Stimulated activated CD8-positive, alpha-beta memory T cell treated with anti-CD3 and anti-CD28 coated beads, Interleukin-15, amount 100 ng/mL, for 4 hours (primary cell): Measurements from ENCODE around the gene PIP5K1B.
"Not testable (repeated sequence)": the region's sequence is repeated elsewhere in the genome, so short reads cannot be mapped to it uniquely, and the experiment has no call there.

Source experiments
- DNase-seq, 2 donors: peaks; one replicate each; pipeline ENCODE4 v3.0.0-alpha.2; 2020; ENCODE audit warnings: low read depth in 2 of 2

PIP5K1B gene, protein sequence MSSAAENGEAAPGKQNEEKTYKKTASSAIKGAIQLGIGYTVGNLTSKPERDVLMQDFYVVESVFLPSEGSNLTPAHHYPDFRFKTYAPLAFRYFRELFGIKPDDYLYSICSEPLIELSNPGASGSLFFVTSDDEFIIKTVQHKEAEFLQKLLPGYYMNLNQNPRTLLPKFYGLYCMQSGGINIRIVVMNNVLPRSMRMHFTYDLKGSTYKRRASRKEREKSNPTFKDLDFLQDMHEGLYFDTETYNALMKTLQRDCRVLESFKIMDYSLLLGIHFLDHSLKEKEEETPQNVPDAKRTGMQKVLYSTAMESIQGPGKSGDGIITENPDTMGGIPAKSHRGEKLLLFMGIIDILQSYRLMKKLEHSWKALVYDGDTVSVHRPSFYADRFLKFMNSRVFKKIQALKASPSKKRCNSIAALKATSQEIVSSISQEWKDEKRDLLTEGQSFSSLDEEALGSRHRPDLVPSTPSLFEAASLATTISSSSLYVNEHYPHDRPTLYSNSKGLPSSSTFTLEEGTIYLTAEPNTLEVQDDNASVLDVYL

GRCh38 chr9:68704814-68705530 lies at the start of gene PIP5K1B:
TSS of gene PIP5K1B (plus strand) at chr9:68705240. CDS start at chr9:68822615, 117,375 bp downstream.
- DNase-seq, result peak in 1 of 2 donors; percentile 2

DNA sequence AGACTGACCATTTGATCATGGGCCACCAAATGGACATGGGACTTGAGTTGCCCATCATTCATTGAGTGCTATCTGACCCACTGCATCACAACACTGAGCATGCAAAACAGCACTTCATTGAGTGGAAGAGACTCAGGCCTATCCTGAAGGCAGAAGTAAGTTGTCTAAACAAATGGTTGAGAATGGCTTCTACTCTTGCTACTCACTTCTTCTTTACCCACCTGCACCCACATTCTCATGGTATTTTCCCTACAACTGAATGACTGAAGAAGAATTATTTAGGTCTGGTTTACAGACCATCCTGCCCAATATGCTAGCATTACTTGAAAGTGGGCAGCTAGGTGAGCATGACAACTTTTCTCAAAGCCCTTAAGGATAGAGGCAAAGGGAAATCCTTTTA lies 41.0 kb upstream of the PIP5K1B start:
- no peak for DNase-seq

DNA sequence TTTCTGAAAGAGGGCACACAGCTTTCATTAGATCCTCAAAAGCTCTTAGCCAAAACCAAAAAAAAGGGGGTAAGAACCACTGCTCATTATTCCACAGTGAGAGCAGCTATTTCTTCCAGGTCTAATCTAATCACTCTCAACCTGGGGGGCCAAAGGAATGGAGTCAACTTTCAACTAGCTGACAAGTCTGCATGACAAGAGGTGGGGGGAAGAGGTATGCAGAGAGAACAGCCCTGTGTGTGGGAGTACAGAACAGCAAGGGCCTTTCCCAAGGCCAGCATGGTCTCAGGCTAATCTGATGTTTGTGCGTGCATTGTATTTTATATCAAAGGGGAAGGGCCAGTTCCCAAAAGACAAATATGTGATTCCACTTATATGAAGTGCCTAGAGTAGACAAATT lies 36.9 kb upstream of the PIP5K1B start:
- DNase-seq, result no peak

GRCh38 chr9:68669218-68669617 lies 35.8 kb upstream of the PIP5K1B start:
- DNase-seq, result no peak

GRCh38 chr9:68672215-68672614 lies 32.8 kb upstream of the PIP5K1B start:
- no peak for DNase-seq

GRCh38 chr9:68672625-68673024 lies 32.4 kb upstream of the PIP5K1B start:
- DNase-seq, result no peak

- DNase-seq, result no peak
These were observed 26.6 kb upstream of the PIP5K1B start for GRCh38 chr9:68678430-68678829.

DNA sequence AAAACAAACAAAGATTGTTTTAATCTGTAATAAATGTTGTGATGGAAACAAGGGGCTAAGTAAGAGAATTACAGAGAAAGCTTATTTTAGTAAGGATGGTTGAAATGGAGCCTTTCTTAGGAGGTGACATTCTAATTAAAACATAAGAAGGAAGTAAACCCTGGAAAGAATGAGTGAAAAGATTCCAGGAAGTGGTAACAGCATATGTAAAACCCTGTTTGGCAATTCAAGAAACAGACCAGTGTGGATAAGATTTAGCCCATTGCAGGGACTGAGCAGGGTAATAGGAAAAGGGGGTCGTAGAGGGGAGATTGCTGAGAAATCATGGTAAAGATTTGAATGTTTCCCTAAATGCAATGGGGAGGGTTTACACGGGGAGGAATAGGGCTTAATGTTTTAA lies 21.6 kb upstream of the PIP5K1B start:
- no peak for DNase-seq

GRCh38 chr9:68685213-68685612 lies 19.8 kb upstream of the PIP5K1B start:
- DNase-seq, result no peak

DNA sequence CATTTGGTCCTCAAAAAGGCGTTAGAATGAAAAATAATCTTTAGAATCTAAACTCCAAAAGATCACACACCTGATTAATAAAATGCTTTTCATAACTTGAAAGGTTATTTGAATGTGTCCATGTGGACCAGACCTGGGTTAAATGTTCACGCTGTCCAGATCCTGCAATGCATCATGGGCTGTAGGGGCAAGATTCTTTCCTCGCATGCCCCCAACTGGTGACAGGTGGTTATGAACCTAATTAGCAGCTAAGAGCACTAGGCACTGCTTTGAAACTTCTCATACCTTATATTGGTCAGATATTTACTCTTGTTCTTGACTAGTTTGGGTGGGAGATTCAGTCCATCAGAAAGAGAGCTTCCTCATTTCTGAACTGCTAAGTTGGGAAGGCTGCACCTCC lies 19.3 kb upstream of the PIP5K1B start:
- DNase-seq, result no peak

- DNase-seq, result no peak
These were observed 15.0 kb upstream of the PIP5K1B start for GRCh38 chr9:68690088-68690487.

DNA sequence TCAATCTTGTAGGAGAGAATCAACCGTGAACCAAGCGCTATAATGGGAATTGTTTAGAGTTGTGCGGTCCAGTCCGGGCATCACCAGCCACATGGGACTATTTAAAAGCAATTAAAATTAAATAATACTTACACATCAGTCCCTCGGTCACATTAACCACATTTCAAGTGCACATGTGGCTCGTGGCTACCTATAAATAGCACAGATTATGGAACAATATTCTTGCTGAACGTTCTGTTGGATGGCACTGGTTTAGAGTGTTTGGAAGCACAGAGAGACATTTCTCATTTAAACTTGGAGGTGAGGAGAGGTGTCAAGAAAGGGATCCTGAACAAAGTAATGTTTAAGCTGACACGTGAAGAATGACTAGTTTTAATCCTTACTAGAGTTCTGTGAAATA lies 12.5 kb upstream of the PIP5K1B start:
- DNase-seq, result no peak

DNA sequence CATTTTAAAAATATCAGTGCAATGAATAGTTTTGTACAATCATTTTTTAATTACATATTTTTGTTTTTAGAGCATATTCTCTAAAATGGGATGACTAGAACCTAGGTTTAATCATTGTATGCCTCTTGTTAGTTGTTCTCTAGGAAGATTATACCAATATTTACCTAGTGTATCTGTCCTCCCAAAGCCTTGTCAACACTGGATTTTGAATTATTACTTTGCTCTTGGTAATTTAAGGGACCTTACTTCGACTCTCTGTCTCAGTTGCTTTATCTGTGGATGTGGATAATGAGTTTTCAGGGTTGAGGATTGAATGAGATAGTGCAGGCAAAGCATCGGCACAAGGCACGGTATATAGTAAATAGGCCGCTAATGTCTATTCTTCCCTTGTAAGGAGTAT lies 10.9 kb upstream of the PIP5K1B start:
- DNase-seq, result no peak

DNA sequence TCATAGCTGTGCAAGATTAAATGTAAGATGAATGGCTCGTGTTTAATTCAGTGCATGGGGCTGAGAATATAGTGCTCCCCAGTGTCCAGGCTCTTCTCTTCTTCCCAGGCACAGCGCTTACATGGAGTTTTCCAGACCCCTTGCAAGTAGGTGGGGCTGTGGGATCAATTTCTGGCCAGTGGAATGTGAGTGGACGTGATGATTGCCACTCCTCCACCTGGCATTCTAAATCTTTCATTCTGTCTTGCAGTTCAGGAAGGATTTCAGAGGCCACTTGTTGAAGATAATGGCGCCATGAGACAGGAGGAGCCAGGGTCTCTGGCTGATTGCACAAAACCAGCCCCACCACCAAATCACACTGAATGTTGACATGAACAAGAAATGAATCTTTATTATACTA lies 7.2 kb upstream of the PIP5K1B start:
- no peak for DNase-seq

DNA sequence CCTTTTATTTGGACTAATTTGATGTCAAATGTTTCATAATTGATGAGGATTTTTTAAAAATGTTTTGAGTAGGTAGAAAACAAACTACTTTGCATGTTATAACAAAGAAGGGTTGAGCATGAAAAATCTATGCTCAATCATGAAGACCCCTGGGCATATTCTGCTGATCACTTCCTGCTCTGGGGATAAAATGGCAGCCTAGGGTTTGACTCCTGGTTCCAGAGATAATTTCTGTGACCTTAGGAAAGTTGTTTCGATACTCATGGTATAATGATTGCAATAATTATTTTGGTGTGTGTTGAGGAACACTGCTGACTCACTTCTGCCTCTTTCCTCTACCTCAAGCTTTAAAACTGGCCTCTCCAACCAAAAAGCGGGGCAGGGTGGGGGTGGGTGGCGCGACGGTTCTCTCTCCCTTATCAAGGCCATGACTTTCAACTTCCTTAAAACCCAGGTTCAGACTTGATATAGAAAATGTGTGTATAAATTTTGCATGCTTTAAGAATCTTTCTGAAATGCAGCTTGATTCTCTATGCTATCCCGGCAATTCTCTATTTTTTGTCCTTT lies 6.0 kb upstream of the PIP5K1B start:
- no peak for DNase-seq

GRCh38 chr9:68699625-68700024 lies 5.4 kb upstream of the PIP5K1B start:
- not testable (repeated sequence) for DNase-seq

DNA sequence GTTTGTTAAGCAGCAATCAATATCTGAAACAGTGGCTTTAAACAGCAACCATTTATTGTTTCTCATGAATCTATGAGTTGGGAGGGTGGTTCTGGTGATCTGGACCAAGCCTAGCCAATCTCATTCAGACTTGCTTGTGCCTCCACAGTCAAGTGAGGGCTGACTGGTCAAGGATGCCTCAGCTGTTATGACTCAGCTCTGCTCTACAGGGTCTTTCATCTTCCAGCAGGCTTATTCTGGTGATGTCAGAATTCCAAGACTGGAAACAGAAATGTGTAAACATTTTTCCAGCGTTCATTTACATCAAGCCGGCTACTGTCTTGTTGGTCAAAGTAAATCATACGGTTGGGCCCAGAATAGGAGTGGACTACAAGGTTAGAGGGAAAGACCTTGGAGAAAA lies 2.5 kb upstream of the PIP5K1B start:
- DNase-seq, result no peak

DNA sequence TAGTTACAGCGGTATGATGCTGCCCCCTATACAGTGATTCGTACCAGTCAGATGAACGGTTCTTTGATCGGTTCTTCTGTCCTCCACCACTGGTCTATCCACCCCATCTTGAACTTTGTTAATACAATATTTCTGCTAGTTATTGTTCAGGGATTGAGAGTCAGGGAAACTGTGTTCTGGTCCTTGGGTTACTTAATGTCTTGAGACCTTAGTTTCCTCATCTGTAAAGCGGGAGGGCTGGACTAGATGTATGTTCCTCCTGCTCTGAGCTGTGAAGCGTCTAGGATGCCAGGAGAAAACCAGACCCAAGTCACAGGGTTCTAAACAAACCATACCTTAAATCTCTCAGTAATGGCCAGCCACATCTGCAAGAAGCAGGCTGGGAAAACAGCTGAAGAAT lies 1.4 kb upstream of the PIP5K1B start:
- no peak for DNase-seq

- DNase-seq, result no peak
These were observed 584 bp upstream of the PIP5K1B start for GRCh38 chr9:68704498-68704813.

DNA sequence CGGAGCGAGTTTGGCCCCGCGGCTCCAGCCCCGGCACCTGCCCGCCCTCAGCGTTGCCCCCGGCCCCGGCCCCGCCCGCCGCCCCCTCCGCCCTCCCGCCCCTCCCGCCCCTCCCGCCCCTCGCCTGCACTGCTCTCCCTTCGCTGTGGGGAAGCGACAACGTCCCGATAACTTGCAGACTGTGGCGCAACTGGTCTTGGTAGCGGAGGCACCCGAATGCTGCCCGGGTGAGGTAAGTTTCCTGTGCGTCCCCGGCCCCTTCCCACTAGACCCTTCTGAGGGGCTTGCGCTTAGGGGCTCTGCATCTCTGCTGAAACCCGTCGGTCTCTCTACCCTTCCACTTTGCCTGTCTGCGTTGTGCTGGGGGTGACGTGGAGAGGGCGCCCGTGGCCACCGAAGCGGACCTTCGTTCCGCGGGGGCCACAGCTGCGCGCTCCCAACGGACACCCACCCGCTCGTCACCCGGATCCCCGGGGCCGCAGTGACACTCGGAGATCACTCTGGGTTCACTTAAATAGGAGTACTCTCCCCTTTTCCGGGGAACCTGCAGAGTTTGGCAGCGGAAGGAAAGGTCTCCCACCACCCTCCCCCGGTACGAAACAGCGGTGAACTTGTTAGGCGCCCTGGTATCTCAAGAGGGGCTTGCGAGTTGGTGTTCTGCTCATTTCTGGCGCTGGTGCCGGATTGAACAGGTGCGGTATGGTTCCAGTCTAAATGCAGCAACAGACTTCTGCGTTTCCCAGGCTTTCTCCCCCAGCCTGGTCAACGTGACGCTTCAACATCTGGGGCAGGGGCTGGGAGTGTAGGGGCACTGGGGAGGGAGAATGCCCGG lies 707 bp downstream of the PIP5K1B start:
- no peak for DNase-seq

- no peak for DNase-seq
These were observed 1.5 kb downstream of the PIP5K1B start for GRCh38 chr9:68706363-68707201.
